ENCODE data around the gene MED10.

GRCh38 chr5:6398570-6399230 is 20.4 kb upstream of the MED10 start:
- TF ChIP-seq CTCF (IDR thresholded peaks at IDR 0.05; ENCODE audit: low read length), result no peak
- TF ChIP-seq EZH2 (IDR thresholded peaks at IDR 0.05; ENCODE audit: borderline replicate concordance, low read length), result no peak
